IgD-negative memory B cell (primary cell): ENCODE results near the gene MYO16. TPM values are rescaled to one million over a fixed set of nuclear protein-coding genes. Genes with fewer than 3 reads are reported as not detected.
"Not testable (repeated sequence)": the region's sequence is repeated elsewhere in the genome, so short reads cannot be mapped to it uniquely, and the experiment has no call there.

ENCODE experiments used
- H3K27ac Mint-ChIP-seq, 3 donors: one replicate each; pipeline ENCODE4 v1.8.0; 2020 to 2022; ENCODE audit warnings: mild to moderate bottlenecking in 3 of 3, mixed read lengths in 3 of 3, moderate library complexity in 1 of 3
- H3K27me3 Mint-ChIP-seq: one replicate; pipeline ENCODE4 v1.8.0; 2021; ENCODE audit warnings: mixed read lengths
- H3K36me3 Mint-ChIP-seq: one replicate; pipeline ENCODE4 v1.8.0; 2020; ENCODE audit warnings: mild to moderate bottlenecking, mixed read lengths
- H3K4me1 Mint-ChIP-seq, 3 donors: one replicate each; pipeline ENCODE4 v1.8.0; 2020 to 2022; ENCODE audit warnings: mixed read lengths in 3 of 3, mild to moderate bottlenecking in 1 of 3
- H3K4me3 Mint-ChIP-seq, 4 donors: one replicate each; pipeline ENCODE4 v1.8.0; 2020 to 2022; ENCODE audit warnings: mild to moderate bottlenecking in 4 of 4, mixed read lengths in 4 of 4, moderate library complexity in 3 of 4
- H3K9me3 Mint-ChIP-seq, 3 donors: one replicate each; pipeline ENCODE4 v1.8.0; 2020 to 2021; ENCODE audit warnings: mixed read lengths in 3 of 3, mild to moderate bottlenecking in 1 of 3
- polyA plus RNA-seq: library from polyadenylated mRNA; unstranded; fragments of 300-500 nt; fragmentation: Illumina TruSeq; gene quantifications from one replicate; pipeline ENCODE4 v1.2.3, GENCODE V29; 2021

Gene MYO16
- polyA plus RNA-seq, 1 donor from 2014 or later: not detected

- Mint-ChIP-seq H3K4me1 (no peaks in the 10 kb centered on the region), H3K27me3 (no peaks in the 10 kb centered on the region), H3K4me3 (no peak overlapping the region), H3K27ac (no peak overlapping the region), H3K36me3 (no peaks in the 10 kb centered on the region), H3K9me3 (peaks cover 0 to 7% (median 6%) of the 10 kb centered on the region in 3 donors)
Observed at GRCh38 chr13:108781312-108781711, 151.9 kb downstream of the MYO16 start.

DNA sequence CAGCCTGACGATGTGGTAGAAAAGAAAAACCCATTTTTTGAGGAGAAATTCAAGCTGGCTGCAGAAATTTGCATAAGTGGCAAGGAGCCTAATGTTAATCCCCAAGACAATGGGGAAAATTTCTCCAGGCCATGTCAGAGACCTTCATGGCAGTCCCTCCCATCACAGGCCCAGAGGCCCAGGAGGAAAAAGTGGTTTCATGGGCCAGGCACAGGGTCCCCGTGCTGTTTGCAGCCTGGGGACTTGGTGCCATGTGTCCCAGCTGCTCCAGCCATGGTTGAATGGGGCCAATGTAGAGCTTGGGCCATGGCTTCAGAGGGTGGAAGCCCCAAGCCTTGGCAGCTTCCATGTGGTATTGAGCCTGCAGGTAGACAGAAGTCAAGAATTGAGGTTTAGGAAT is 153.1 kb downstream of the MYO16 start:
- not testable (repeated sequence) for H3K36me3 Mint-ChIP-seq, H3K9me3 Mint-ChIP-seq, H3K4me3 Mint-ChIP-seq, H3K4me1 Mint-ChIP-seq, H3K27me3 Mint-ChIP-seq, H3K27ac Mint-ChIP-seq

DNA sequence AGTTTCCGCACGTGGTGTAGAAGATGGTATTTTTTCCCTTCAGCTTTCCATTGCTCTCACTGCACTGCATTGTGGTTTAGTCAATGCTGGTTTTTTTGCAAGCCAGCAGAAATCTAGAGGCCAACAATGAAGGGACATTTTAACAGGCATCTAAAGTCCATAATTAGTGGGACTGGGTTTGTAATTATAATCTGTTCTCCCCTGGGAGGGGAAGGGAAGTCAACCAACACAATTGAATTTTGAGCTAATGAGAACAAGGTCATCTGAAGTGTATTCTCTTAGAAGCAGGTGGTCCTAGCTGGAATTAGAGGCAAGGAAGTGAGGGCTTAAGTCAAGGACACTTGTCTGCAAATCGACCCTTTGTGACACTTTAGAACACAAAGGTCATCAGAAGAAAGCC is 156.4 kb downstream of the MYO16 start:
- Mint-ChIP-seq H3K27ac (no peak overlapping the region), H3K9me3 (peaks cover 0 to 7% (median 6%) of the 10 kb centered on the region in 3 donors), H3K4me3 (no peak overlapping the region)

DNA sequence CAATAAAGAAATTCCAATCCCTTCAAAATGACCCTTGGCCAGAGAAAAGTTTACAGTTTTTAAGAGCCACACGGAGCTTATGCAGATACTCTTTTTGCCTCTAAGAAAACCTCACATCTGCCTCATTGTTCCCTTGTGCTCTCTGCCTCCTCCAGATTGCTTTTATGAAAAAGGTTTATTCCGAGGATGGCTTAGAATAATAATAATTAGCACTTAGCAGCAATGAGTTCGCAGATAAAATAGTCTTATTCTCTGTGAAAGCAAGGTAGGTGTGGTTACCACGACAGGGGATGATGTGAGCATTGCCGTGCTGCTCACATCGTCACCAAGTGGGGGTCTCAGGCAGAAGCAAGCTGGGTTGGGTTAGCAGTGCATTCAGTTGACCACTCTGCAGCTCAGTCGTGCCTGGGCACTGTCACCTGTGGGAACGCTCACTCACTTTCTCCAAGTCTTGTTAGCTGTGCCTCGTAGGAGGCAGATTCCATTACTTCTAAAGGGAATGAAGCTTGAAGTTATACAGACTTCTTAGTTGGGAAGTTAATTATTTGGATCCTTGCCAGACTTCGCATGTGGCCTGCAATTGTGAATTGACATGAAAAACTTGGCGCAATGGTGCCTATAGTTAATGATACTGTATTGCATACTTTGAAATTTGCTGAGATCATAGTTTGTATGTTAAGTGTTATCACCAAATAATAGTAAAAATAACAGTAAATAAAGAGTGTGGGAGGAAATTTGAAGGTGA is 157.2 kb downstream of the MYO16 start:
- Mint-ChIP-seq H3K36me3 (no peaks in the 10 kb centered on the region), H3K27me3 (no peaks in the 10 kb centered on the region), H3K27ac (no peak overlapping the region), H3K4me3 (no peak overlapping the region), H3K4me1 (no peaks in the 10 kb centered on the region), H3K9me3 (peaks cover 0 to 7% (median 4%) of the 10 kb centered on the region in 3 donors)

More for the DNA sequence above, 156.4 kb downstream of the MYO16 start:
- H3K4me1 Mint-ChIP-seq: no peaks in the 10 kb centered on the region
- no peaks in the 10 kb centered on the region for H3K36me3 Mint-ChIP-seq
- no peaks in the 10 kb centered on the region for H3K27me3 Mint-ChIP-seq

GRCh38 chr13:108787700-108788414 is 158.4 kb downstream of the MYO16 start:
- Mint-ChIP-seq H3K9me3 (peaks cover 0 to 7% (median 4%) of the 10 kb centered on the region in 3 donors), H3K4me3 (no peak overlapping the region), H3K27ac (no peak overlapping the region), H3K27me3 (no peaks in the 10 kb centered on the region), H3K36me3 (no peaks in the 10 kb centered on the region), H3K4me1 (no peaks in the 10 kb centered on the region)

GRCh38 chr13:108789476-108789875 is 160.1 kb downstream of the MYO16 start:
- Mint-ChIP-seq H3K4me3 (no peak overlapping the region), H3K27me3 (no peaks in the 10 kb centered on the region)

GRCh38 chr13:108795841-108796240 is 166.4 kb downstream of the MYO16 start:
- H3K27me3 Mint-ChIP-seq: no peaks in the 10 kb centered on the region
- H3K27ac Mint-ChIP-seq: no peak overlapping the region
- H3K4me1 Mint-ChIP-seq: peaks cover 0 to 2% (median 0%) of the 10 kb centered on the region in 3 donors
- no peak overlapping the region for H3K4me3 Mint-ChIP-seq
- H3K36me3 Mint-ChIP-seq: no peaks in the 10 kb centered on the region
- H3K9me3 Mint-ChIP-seq: peaks cover 0 to 3% (median 0%) of the 10 kb centered on the region in 3 donors

More at GRCh38 chr13:108789476-108789875, 160.1 kb downstream of the MYO16 start:
- Mint-ChIP-seq H3K27ac (no peak overlapping the region), H3K36me3 (no peaks in the 10 kb centered on the region), H3K9me3 (peaks cover 0 to 3% (median 2%) of the 10 kb centered on the region in 3 donors), H3K4me1 (no peaks in the 10 kb centered on the region)

DNA sequence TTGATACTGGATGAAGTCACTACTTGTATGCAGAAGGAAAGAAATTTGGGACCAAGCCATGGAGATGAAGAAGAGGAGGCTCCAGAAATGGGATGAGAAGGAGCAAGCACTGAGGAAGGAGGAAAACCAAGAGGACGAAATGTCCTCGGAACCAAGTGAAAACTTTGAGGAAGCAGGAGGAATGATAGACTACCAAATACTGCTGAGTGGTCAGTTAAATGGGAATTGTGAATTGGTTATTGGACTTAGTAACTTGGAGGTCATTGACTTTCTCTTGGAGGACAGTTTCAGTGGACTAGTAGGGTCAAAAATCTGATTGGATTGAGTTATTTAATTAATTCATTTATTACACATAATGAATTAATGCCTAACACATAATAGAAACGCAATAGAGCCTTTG is 167.9 kb downstream of the MYO16 start:
- Mint-ChIP-seq H3K27me3 (no peaks in the 10 kb centered on the region), H3K4me1 (peaks cover 0 to 2% (median 0%) of the 10 kb centered on the region in 3 donors), H3K9me3 (peaks cover 0 to 3% (median 0%) of the 10 kb centered on the region in 3 donors), H3K4me3 (no peak overlapping the region), H3K27ac (no peak overlapping the region), H3K36me3 (no peaks in the 10 kb centered on the region)

GRCh38 chr13:108807841-108808240 is 178.4 kb downstream of the MYO16 start:
- H3K9me3 Mint-ChIP-seq: no peaks in the 10 kb centered on the region
- H3K36me3 Mint-ChIP-seq: no peaks in the 10 kb centered on the region
- H3K4me3 Mint-ChIP-seq: no peak overlapping the region

DNA sequence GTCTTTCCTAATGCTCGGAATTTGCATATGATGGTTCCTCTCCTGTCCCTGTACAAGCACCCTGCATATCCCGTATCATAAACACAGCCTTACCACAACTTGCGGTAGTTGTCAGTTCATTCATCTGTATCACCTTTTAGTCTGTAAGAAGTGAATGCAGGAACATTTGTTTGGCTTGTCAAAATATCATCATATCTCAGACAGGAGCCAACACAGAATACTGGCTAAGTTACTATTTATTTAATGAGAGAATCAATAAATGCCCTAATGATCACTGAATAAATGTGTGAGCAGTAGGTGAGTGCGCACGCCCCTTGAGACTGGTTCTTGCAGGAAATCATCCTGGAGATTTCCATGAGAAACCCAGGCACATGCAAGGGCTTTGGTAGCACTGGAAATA is 182.8 kb downstream of the MYO16 start:
- no peak overlapping the region for H3K27ac Mint-ChIP-seq
- no peaks in the 10 kb centered on the region for H3K9me3 Mint-ChIP-seq
- H3K4me3 Mint-ChIP-seq: no peak overlapping the region
- H3K36me3 Mint-ChIP-seq: no peaks in the 10 kb centered on the region
- no peaks in the 10 kb centered on the region for H3K4me1 Mint-ChIP-seq
- peaks cover 1% of the 10 kb centered on the region for H3K27me3 Mint-ChIP-seq

More at GRCh38 chr13:108807841-108808240, 178.4 kb downstream of the MYO16 start:
- Mint-ChIP-seq H3K27me3 (peaks cover 1% of the 10 kb centered on the region), H3K4me1 (no peaks in the 10 kb centered on the region), H3K27ac (no peak overlapping the region)

- Mint-ChIP-seq H3K36me3 (no peaks in the 10 kb centered on the region), H3K4me3 (no peak overlapping the region), H3K27ac (no peak overlapping the region), H3K27me3 (peaks cover 1% of the 10 kb centered on the region), H3K9me3 (no peaks in the 10 kb centered on the region), H3K4me1 (no peaks in the 10 kb centered on the region)
Observed at GRCh38 chr13:108812661-108813060, 183.2 kb downstream of the MYO16 start.

DNA sequence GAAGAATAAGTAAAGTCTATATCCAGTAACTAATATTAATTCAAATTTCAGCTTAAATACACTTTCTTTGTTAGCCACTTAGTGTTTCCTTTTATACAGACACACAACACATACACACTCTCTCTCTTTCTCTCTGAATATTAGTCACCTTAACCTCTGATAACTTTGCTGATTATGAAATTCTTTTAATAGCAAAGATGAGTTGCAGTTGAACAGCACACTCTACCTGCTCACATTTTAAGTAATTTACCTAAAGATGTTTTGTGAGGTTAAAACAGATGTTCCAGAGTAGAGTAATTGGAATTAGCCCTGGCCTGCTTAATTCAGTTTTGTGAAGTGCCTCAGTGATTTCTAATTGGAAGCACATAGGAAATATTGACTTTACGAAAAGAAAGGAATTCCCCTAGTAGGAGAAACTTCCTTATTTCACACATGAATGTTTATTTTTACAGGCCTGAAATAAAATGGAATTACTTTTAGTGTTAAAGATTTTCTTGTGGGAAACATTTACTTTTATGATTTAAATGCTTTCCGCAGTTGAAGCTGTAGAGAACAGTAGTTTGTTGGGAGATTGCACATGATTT is 184.3 kb downstream of the MYO16 start:
- no peaks in the 10 kb centered on the region for H3K4me1 Mint-ChIP-seq
- H3K4me3 Mint-ChIP-seq: no peak overlapping the region
- H3K36me3 Mint-ChIP-seq: no peaks in the 10 kb centered on the region
- H3K27me3 Mint-ChIP-seq: peaks cover 1% of the 10 kb centered on the region
- H3K27ac Mint-ChIP-seq: no peak overlapping the region
- no peaks in the 10 kb centered on the region for H3K9me3 Mint-ChIP-seq

DNA sequence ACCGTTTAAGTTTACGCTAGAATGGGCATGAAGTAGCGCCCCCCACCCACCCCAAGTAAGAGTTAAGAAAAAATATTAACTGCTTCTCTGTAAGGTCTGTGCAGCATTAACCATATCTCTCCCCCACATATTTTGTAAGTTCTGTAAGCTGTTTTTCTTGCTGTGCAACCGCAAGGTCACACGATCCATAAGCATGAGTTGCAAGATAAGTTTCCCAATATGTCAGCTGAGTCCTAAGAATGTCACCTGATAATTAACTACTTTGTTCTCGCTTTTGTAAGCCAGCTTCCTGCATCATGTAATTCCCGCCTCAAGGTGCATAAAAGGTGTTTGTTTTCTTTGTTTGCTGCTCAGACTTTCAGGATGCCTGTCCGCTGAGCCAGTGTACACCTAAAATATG is 187.0 kb downstream of the MYO16 start:
- no peaks in the 10 kb centered on the region for H3K36me3 Mint-ChIP-seq
- no peak overlapping the region for H3K4me3 Mint-ChIP-seq
- no peaks in the 10 kb centered on the region for H3K9me3 Mint-ChIP-seq
- no peaks in the 10 kb centered on the region for H3K27me3 Mint-ChIP-seq
- no peaks in the 10 kb centered on the region for H3K4me1 Mint-ChIP-seq
- H3K27ac Mint-ChIP-seq: no peak overlapping the region

- H3K36me3 Mint-ChIP-seq: no peaks in the 10 kb centered on the region
- H3K4me3 Mint-ChIP-seq: no peak overlapping the region
- no peak overlapping the region for H3K27ac Mint-ChIP-seq
- peaks cover 0 to 7% (median 2%) of the 10 kb centered on the region in 3 donors for H3K9me3 Mint-ChIP-seq
- peaks cover 2% of the 10 kb centered on the region for H3K27me3 Mint-ChIP-seq
- no peaks in the 10 kb centered on the region for H3K4me1 Mint-ChIP-seq
Observed at GRCh38 chr13:108827646-108828045, 198.2 kb downstream of the MYO16 start.

- Mint-ChIP-seq H3K36me3 (no peaks in the 10 kb centered on the region), H3K4me3 (no peak overlapping the region), H3K27me3 (peaks cover 2% of the 10 kb centered on the region), H3K27ac (no peak overlapping the region), H3K4me1 (no peaks in the 10 kb centered on the region), H3K9me3 (peaks cover 0 to 7% (median 2%) of the 10 kb centered on the region in 3 donors)
Observed at GRCh38 chr13:108828086-108828815, 198.8 kb downstream of the MYO16 start.
